ENCODE measurements around the gene NANOS3. TPM values are rescaled to one million over a fixed set of nuclear protein-coding genes. Genes with fewer than 3 reads are reported as not detected.

The NANOS3 gene
- total and polyA plus RNA-seq, 9 of the 15 experiments (the other 6 are each of a cell fraction or from before 2014, with no cell fraction given): not detected

GRCh38 chr19:13905634-13906520 is 28.9 kb downstream of the NANOS3 start, which contains the start of the genes BRME1 and CC2D1A (continued):
- peak; percentile 93 for TF ChIP-seq POLR2G (IDR thresholded peaks at IDR 0.05; ENCODE audit: low read depth, low read length)
- no peak for TF ChIP-seq HMG20A (CRISPR knock-in tag; conservative IDR thresholded peaks at IDR 0.05)
- no peak for TF ChIP-seq HSF4 (CRISPR knock-in tag; IDR thresholded peaks at IDR 0.05; ENCODE audit: borderline replicate concordance)
- TF ChIP-seq ZBTB5 (IDR thresholded peaks at IDR 0.05): no peak
- TF ChIP-seq TOE1 (IDR thresholded peaks at IDR 0.05; ENCODE audit: borderline replicate concordance): peak; percentile 48; the same call in 1 of the 2 replicates
- 0 out of 2 replicates have a peak, but pooled peaks have one; percentile 36 for TF ChIP-seq TOE1 (CRISPR knock-in tag; IDR thresholded peaks at IDR 0.05; ENCODE audit: borderline replicate concordance, low read depth)
- no peak for TF ChIP-seq ZNF561 (CRISPR knock-in tag; conservative IDR thresholded peaks at IDR 0.05)
- no peak for TF ChIP-seq ZNF239 (CRISPR knock-in tag; IDR thresholded peaks at IDR 0.05)
- no peak for TF ChIP-seq ZNF224 (CRISPR knock-in tag; IDR thresholded peaks at IDR 0.05)
- no peak for TF ChIP-seq PURB (CRISPR knock-in tag; IDR thresholded peaks at IDR 0.05; ENCODE audit: low read depth)
- TF ChIP-seq HMGXB4 (CRISPR knock-in tag; IDR thresholded peaks at IDR 0.05): no peak
- no peak for TF ChIP-seq ZBTB34 (CRISPR knock-in tag; IDR thresholded peaks at IDR 0.05)
- TF ChIP-seq DLX4 (CRISPR knock-in tag; IDR thresholded peaks at IDR 0.05): no peak
- no peak for TF ChIP-seq ZBTB49 (CRISPR knock-in tag; IDR thresholded peaks at IDR 0.05; ENCODE audit: borderline replicate concordance)
- TF ChIP-seq PKNOX1 (IDR thresholded peaks at IDR 0.05): peak; percentile 93
- no peak for TF ChIP-seq PHB (CRISPR knock-in tag; IDR thresholded peaks at IDR 0.05)
- no peak for TF ChIP-seq NFXL1 (CRISPR knock-in tag; IDR thresholded peaks at IDR 0.05)
- no peak for TF ChIP-seq ZFP30 (CRISPR knock-in tag; IDR thresholded peaks at IDR 0.05; ENCODE audit: borderline replicate concordance)
